ENCODE measurements around the gene SFXN5. TPM values are rescaled to one million over a fixed set of nuclear protein-coding genes. Genes with fewer than 3 reads are reported as not detected.

The SFXN5 gene
- total and polyA plus RNA-seq, 2 of the 8 experiments (the other 6 are each of a cell fraction or from before 2014, with no cell fraction given) = 29.3 to 33.1 TPM

- no peak overlapping the region for H2BK12ac ChIP-seq (ENCODE audit: low read depth, low read length)
- H3K4ac ChIP-seq (replicated peaks; ENCODE audit: insufficient read length, low read depth, low read length) = no peak overlapping the region
- FAIRE-seq (no peak), DNase-seq (ENCODE audit: low read depth in 1 of 2, low spot score in 2 of 2) (no peak)
- H3K9ac ChIP-seq (replicated peaks in 1 of 4; ENCODE audit: extremely low read depth in 1 of 4, low read depth in 3 of 4, low read length in 3 of 4) = no peak overlapping the region
- H3K18ac ChIP-seq (ENCODE audit: extremely low read depth, low read length) = no peak overlapping the region
- H2AK5ac ChIP-seq (ENCODE audit: low read depth, low read length) = no peak overlapping the region
- no peak overlapping the region for H2BK120ac ChIP-seq (replicated peaks; ENCODE audit: low read depth, low read length)
- H3K36me3 ChIP-seq (ENCODE audit: control insufficient read depth in 2 of 4, insufficient read depth in 4 of 4, low read length in 3 of 4) = no peaks in the 10 kb centered on the region
- H3K27me3 ChIP-seq (replicated peaks in 1 of 4; ENCODE audit: control insufficient read depth in 3 of 4, extremely low read depth in 1 of 4, insufficient read depth in 3 of 4, low read length in 3 of 4) = no peaks in the 10 kb centered on the region
- H2BK5ac ChIP-seq (ENCODE audit: low read depth, low read length) = no peak overlapping the region
- no peak overlapping the region for H2AFZ ChIP-seq (ENCODE audit: low read length)
- 90% methylated on average over 4 of the region's 4 CpGs; no CpG with 5 or more reads in 1 of the 2 experiments for WGBS, 2 experiments (ENCODE audit: extremely low coverage in 1 of 2, insufficient coverage in 1 of 2, insufficient read length in 1 of 2, insufficient replicate concordance in 2 of 2, low coverage in 1 of 2, low lambda C conversion rate in 2 of 2, missing lambda C conversion rate in 1 of 2)
- no peak overlapping the region for H3K23ac ChIP-seq (ENCODE audit: insufficient read length)
- no peak overlapping the region for H4K5ac ChIP-seq (ENCODE audit: insufficient read length, low read depth, low read length)
- H3K14ac ChIP-seq (ENCODE audit: insufficient read length) = no peak overlapping the region
- no peak overlapping the region for H3K27ac ChIP-seq (ENCODE audit: low read depth, low read length)
- CTCF ChIA-PET (ENCODE audit: partially characterized antibody) = interaction anchor here (0.9 to 2.6 kb wide), 7 partner anchors 9 to 170 kb away, joined by 3 to 14 read pairs (median 5); no protein-coding TSS in a partner anchor
- H3K23me2 ChIP-seq (ENCODE audit: low read depth, low read length) = no peaks in the 10 kb centered on the region
- H2BK15ac ChIP-seq (ENCODE audit: low read length) = no peak overlapping the region
- no peak overlapping the region for H3K56ac ChIP-seq (replicated peaks; ENCODE audit: insufficient read length, low read depth, low read length)
- no peaks in the 10 kb centered on the region for H3K9me3 ChIP-seq (ENCODE audit: insufficient read depth in 2 of 2, low read depth in 1 of 2, low read length in 1 of 2)
- peaks cover 0 to 72% of the 10 kb centered on the region in 2 experiments; a peak in 2 of 4 replicates for H3K79me2 ChIP-seq (ENCODE audit: control insufficient read depth in 1 of 2, insufficient read depth in 2 of 2, low read length in 2 of 2)
- H4K8ac ChIP-seq (ENCODE audit: extremely low read depth, insufficient read depth, low read length) = no peak overlapping the region
- peaks cover 6 to 12% (median 10%) of the 10 kb centered on the region in 4 experiments for H3K4me1 ChIP-seq (replicated peaks in 1 of 4; ENCODE audit: control insufficient read depth in 3 of 4, insufficient read depth in 4 of 4, low read length in 3 of 4)
- H3K4me3 ChIP-seq (ENCODE audit: extremely low read depth in 1 of 4, insufficient read depth in 2 of 4, low read depth in 3 of 4, low read length in 4 of 4) = peak overlapping the region in 1 of 4 experiments; percentile 9; a peak in 1 of 8 replicates
- peaks cover 0 to 9% of the 10 kb centered on the region in 2 experiments for H4K20me1 ChIP-seq (replicated peaks in 1 of 2; ENCODE audit: control insufficient read depth in 1 of 2, insufficient read depth in 2 of 2, low read length in 2 of 2)
- no peak overlapping the region for H4K91ac ChIP-seq (replicated peaks; ENCODE audit: insufficient read length, low read length)
- peak overlapping the region; percentile 13 to 37; a peak in 3 of 4 replicates for H3K4me2 ChIP-seq (ENCODE audit: insufficient read depth in 1 of 2, low read depth in 2 of 2, low read length in 2 of 2)
- H3K79me1 ChIP-seq (ENCODE audit: low read depth, low read length) = peaks cover 6% of the 10 kb centered on the region; the same call in 1 of the 2 replicates
- H2BK20ac ChIP-seq (ENCODE audit: low read length) = no peak overlapping the region
- POLR2A ChIA-PET (ENCODE audit: partially characterized antibody) = interaction anchor here (1.8 kb wide), 1 partner anchor 9 kb away, joined by 5 read pairs; no protein-coding TSS in a partner anchor
- TF ChIP-seq CBX5 (IDR thresholded peaks at IDR 0.05; ENCODE audit: low read depth, low read length) (no peak), CHD2 (IDR thresholded peaks at IDR 0.05; ENCODE audit: low read length) (no peak), ASH2L (IDR thresholded peaks at IDR 0.05; ENCODE audit: low read length) (no peak), MAFK (IDR thresholded peaks at IDR 0.05; ENCODE audit: low read depth, low read length) (no peak), BCL11A (IDR thresholded peaks at IDR 0.05; ENCODE audit: low read depth in 2 of 2, low read length in 2 of 2) (no peak), NRF1 (IDR thresholded peaks at IDR 0.05; ENCODE audit: low read depth, low read length) (no peak)
These were observed 8.0 kb downstream of the SFXN5 start for GRCh38 chr2:73063472-73063871.
